GM12891 (cell line): ENCODE results near the gene FLCN.
"Not testable (repeated sequence)": the region's sequence is repeated elsewhere in the genome, so short reads cannot be mapped to it uniquely, and the experiment has no call there.

Experiments used
- DNase-seq: peaks from one replicate; pipeline ENCODE4 v3.0.0; 2011; ENCODE audit warnings: low spot score; ENCODE audit not compliant: insufficient read length
- FAIRE-seq: peaks from 2 replicates; lab custom pipeline; 2011; peaks lifted over from hg19 to GRCh38; lab: Jason Lieb, UNC
- PAX5 ChIP-seq: IDR thresholded peaks from 2 replicates; pipeline ENCODE4 v1.6.1; 2011; ENCODE audit warnings: low read length, moderate library complexity, mild to moderate bottlenecking; ENCODE audit not compliant: insufficient read depth, severe bottlenecking
- POLR2A ChIP-seq: IDR thresholded peaks from 2 replicates; pipeline ENCODE4 v1.6.1; 2011; ENCODE audit warnings: low read depth, low read length, control low read depth
- POLR2AphosphoS5 ChIP-seq: IDR thresholded peaks from 2 replicates; pipeline ENCODE4 v1.6.1; 2011; ENCODE audit warnings: low read depth, low read length, control low read depth
- POU2F2 ChIP-seq: IDR thresholded peaks from 2 replicates; pipeline ENCODE4 v1.6.1; 2011; ENCODE audit warnings: low read depth, mild to moderate bottlenecking, control low read depth, low read length, moderate library complexity
- SPI1 ChIP-seq: IDR thresholded peaks from 2 replicates; pipeline ENCODE4 v1.6.1; 2011; ENCODE audit warnings: low read depth, low read length, control low read depth
- TAF1 ChIP-seq: IDR thresholded peaks from 2 replicates; pipeline ENCODE4 v1.6.1; 2011; ENCODE audit warnings: low read depth, low read length, control low read depth

Gene FLCN

GRCh38 chr17:17203173-17203730 is 33.7 kb downstream of the FLCN start:
- no peak for DNase-seq
- TF ChIP-seq TAF1 (no peak), POLR2A (no peak), SPI1 (no peak), POLR2AphosphoS5 (no peak)
- no peak for FAIRE-seq

- TF ChIP-seq TAF1 = no peak
- no peak for TF ChIP-seq POLR2A
- no peak for TF ChIP-seq SPI1
- TF ChIP-seq POLR2AphosphoS5 = no peak
- no peak for TF ChIP-seq PAX5
- no peak for TF ChIP-seq POU2F2
- FAIRE-seq (no peak), DNase-seq (no peak)
Measured at GRCh38 chr17:17201907-17202306, 35.1 kb downstream of the FLCN start.

GRCh38 chr17:17201271-17201670 is 35.7 kb downstream of the FLCN start:
- FAIRE-seq (no peak), DNase-seq (no peak)
- TF ChIP-seq SPI1 (no peak), POLR2A (no peak), TAF1 (no peak), PAX5 (no peak), POU2F2 (no peak), POLR2AphosphoS5 (no peak)

- FAIRE-seq = no peak
- no peak for TF ChIP-seq POLR2A
Measured at GRCh38 chr17:17200831-17201230, 36.1 kb downstream of the FLCN start.

GRCh38 chr17:17200311-17200710 is 36.7 kb downstream of the FLCN start:
- DNase-seq (no peak), FAIRE-seq (no peak)
- TF ChIP-seq SPI1 (no peak), PAX5 (no peak), POU2F2 (no peak), TAF1 (no peak), POLR2A (no peak), POLR2AphosphoS5 (no peak)

More at GRCh38 chr17:17200831-17201230, 36.1 kb downstream of the FLCN start:
- DNase-seq = no peak

GRCh38 chr17:17198281-17198680 is 38.7 kb downstream of the FLCN start:
- no peak for FAIRE-seq
- no peak for DNase-seq

GRCh38 chr17:17196776-17197175 is 40.2 kb downstream of the FLCN start:
- FAIRE-seq = no peak
- DNase-seq = no peak
- TF ChIP-seq TAF1 (no peak), POLR2AphosphoS5 (no peak), POU2F2 (no peak), SPI1 (no peak), POLR2A (no peak), PAX5 (no peak)

More at GRCh38 chr17:17198281-17198680, 38.7 kb downstream of the FLCN start:
- TF ChIP-seq POU2F2 (no peak), TAF1 (no peak), SPI1 (no peak), POLR2AphosphoS5 (no peak), POLR2A (no peak), PAX5 (no peak)

- not testable (repeated sequence) for FAIRE-seq, DNase-seq
Measured at GRCh38 chr17:17195466-17195865, 41.5 kb downstream of the FLCN start.

GRCh38 chr17:17191961-17192381 is 45.0 kb downstream of the FLCN start:
- no peak for TF ChIP-seq PAX5
- no peak for TF ChIP-seq POLR2AphosphoS5
- TF ChIP-seq TAF1 = no peak
- TF ChIP-seq POU2F2 = no peak
- no peak for TF ChIP-seq POLR2A
- TF ChIP-seq SPI1 = no peak
- FAIRE-seq = peak; percentile 73
- no peak for DNase-seq

GRCh38 chr17:17191346-17191792 is 45.6 kb downstream of the FLCN start:
- no peak for FAIRE-seq
- TF ChIP-seq PAX5 (no peak), POLR2A (no peak), POLR2AphosphoS5 (no peak)
- no peak for DNase-seq

GRCh38 chr17:17190188-17190587 is 46.8 kb downstream of the FLCN start:
- TF ChIP-seq POU2F2 (no peak), SPI1 (no peak), TAF1 (no peak), POLR2A (no peak), PAX5 (no peak), POLR2AphosphoS5 (no peak)
- no peak for DNase-seq
- no peak for FAIRE-seq
